K562 (cell line): ENCODE results near the gene ZFP57. TPM values are rescaled to one million over a fixed set of nuclear protein-coding genes. Genes with fewer than 3 reads are reported as not detected.
A peak's percentile ranks its signal among the peaks of the same experiment; 100 is the strongest.

Experiments
- KLF10 ChIP-seq: fragments of 250-450 bp; sonication (Bioruptor Pico); IDR thresholded peaks from 2 replicates; pipeline ENCODE4 v1.6.1; 2021; ENCODE audit warnings: matching md5 sums
- ZBTB7A ChIP-seq: IDR thresholded peaks from 2 replicates; pipeline ENCODE4 v1.6.1; 2011; ENCODE audit warnings: low read depth, mild to moderate bottlenecking, low read length, moderate library complexity, borderline replicate concordance; ENCODE audit not compliant: control insufficient read depth
- polyA plus RNA-seq, 8 experiments: library from polyadenylated mRNA; depleted of rRNA in 4 of 8; stranded (reverse) in 5 of 8; unstranded in 3 of 8; fragments of >200 nt; fragmentation: Nextera tagmentation in 2 of 8; fragmentation: Illumina TruSeq in 1 of 8; extraction: Ambion mirVana in 2 of 8; extraction: Trizol in 1 of 8; gene quantifications; 2 replicates each; pipeline versions ENCODE4 v1.2.1 to v1.2.3, GENCODE V29; 2011 to 2014; ENCODE audit warnings: inconsistent platforms in 1 of 8, missing spikeins in 1 of 8
- total RNA-seq, 7 experiments: library from RNA; depleted of rRNA in 6 of 7; stranded (reverse); fragments of >200 nt in 6 of 7; fragmentation: Illumina TruSeq in 2 of 7; extraction: Trizol in 2 of 7; gene quantifications; 2 replicates each; pipeline versions ENCODE4 v1.2.1 to v1.2.3, GENCODE V29; 2011 to 2021; ENCODE audit warnings: low replicate concordance in 1 of 7
- TF ChIP-seq, protein P1 (sequence below), 2 experiments: fragments of 450-650 bp; formaldehyde crosslinking in 1 of 2; IDR thresholded peaks; 2 replicates each; pipeline versions ENCODE4 v1.4.0 to v1.6.1; 2014 to 2020; ENCODE audit warnings: mild to moderate bottlenecking in 2 of 2, borderline replicate concordance in 1 of 2, low read depth in 1 of 2
- TF ChIP-seq, protein P2 (sequence below): IDR thresholded peaks from 2 replicates; pipeline ENCODE4 v1.6.1; 2011; ENCODE audit warnings: borderline replicate concordance, low read depth, mild to moderate bottlenecking, moderate library complexity, low read length; ENCODE audit not compliant: insufficient read depth, poor library complexity, severe bottlenecking

ZFP57 gene
- total and polyA plus RNA-seq, 9 of the 15 experiments (the other 6 are each of a cell fraction or from before 2014, with no cell fraction given): 0.04 to 0.28 (median 0.13) TPM

DNA sequence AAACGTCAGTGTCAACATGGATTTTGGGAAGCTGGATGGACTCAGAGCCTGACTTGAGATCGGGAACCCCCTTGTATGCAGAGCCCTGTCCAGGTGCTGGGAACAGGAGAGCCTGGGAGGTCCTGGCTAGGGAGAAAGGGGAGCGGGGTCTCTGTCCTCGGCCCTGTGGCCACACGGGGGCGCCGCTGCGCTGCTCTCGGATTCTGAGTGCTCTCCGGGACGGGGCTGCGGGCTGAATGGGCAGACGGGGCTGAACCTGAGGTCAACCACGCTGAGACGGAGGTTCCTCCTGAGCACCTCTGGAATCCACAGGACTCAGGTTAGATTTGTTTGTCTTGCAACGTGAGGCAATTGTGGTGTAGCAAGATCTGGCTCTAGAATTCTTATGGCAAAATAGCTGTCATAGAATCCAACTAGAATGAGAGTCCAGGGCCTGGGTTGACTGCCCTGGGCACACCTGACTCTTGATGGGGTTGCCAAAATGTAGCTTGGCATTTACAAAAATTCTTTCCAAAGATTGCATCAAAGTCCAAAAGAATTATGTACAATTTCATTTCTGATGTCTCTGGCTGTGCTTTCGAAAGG lies 21.7 kb upstream of the ZFP57 start (continued):
- TF ChIP-seq ZBTB7A: peak; percentile 81; the same call in 1 of the 2 replicates
- TF ChIP-seq, protein P1, sequence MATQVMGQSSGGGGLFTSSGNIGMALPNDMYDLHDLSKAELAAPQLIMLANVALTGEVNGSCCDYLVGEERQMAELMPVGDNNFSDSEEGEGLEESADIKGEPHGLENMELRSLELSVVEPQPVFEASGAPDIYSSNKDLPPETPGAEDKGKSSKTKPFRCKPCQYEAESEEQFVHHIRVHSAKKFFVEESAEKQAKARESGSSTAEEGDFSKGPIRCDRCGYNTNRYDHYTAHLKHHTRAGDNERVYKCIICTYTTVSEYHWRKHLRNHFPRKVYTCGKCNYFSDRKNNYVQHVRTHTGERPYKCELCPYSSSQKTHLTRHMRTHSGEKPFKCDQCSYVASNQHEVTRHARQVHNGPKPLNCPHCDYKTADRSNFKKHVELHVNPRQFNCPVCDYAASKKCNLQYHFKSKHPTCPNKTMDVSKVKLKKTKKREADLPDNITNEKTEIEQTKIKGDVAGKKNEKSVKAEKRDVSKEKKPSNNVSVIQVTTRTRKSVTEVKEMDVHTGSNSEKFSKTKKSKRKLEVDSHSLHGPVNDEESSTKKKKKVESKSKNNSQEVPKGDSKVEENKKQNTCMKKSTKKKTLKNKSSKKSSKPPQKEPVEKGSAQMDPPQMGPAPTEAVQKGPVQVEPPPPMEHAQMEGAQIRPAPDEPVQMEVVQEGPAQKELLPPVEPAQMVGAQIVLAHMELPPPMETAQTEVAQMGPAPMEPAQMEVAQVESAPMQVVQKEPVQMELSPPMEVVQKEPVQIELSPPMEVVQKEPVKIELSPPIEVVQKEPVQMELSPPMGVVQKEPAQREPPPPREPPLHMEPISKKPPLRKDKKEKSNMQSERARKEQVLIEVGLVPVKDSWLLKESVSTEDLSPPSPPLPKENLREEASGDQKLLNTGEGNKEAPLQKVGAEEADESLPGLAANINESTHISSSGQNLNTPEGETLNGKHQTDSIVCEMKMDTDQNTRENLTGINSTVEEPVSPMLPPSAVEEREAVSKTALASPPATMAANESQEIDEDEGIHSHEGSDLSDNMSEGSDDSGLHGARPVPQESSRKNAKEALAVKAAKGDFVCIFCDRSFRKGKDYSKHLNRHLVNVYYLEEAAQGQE (IDR thresholded peaks at IDR 0.05; ENCODE audit: borderline replicate concordance): peak; percentile 61; the same call in 1 of the 2 replicates
- TF ChIP-seq, protein P1 (CRISPR knock-in tag; IDR thresholded peaks at IDR 0.05; ENCODE audit: low read depth): no peak
- TF ChIP-seq KLF10 (CRISPR knock-in tag): no peak
- TF ChIP-seq, protein P2, sequence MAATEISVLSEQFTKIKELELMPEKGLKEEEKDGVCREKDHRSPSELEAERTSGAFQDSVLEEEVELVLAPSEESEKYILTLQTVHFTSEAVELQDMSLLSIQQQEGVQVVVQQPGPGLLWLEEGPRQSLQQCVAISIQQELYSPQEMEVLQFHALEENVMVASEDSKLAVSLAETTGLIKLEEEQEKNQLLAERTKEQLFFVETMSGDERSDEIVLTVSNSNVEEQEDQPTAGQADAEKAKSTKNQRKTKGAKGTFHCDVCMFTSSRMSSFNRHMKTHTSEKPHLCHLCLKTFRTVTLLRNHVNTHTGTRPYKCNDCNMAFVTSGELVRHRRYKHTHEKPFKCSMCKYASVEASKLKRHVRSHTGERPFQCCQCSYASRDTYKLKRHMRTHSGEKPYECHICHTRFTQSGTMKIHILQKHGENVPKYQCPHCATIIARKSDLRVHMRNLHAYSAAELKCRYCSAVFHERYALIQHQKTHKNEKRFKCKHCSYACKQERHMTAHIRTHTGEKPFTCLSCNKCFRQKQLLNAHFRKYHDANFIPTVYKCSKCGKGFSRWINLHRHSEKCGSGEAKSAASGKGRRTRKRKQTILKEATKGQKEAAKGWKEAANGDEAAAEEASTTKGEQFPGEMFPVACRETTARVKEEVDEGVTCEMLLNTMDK: peak; percentile 16
